ENCODE results near the gene TGM2. TPM values are rescaled to one million over a fixed set of nuclear protein-coding genes. Genes with fewer than 3 reads are reported as not detected.

TGM2 gene
- total RNA-seq, 1 experiment from 2014 or later = 1.5 TPM

DNA sequence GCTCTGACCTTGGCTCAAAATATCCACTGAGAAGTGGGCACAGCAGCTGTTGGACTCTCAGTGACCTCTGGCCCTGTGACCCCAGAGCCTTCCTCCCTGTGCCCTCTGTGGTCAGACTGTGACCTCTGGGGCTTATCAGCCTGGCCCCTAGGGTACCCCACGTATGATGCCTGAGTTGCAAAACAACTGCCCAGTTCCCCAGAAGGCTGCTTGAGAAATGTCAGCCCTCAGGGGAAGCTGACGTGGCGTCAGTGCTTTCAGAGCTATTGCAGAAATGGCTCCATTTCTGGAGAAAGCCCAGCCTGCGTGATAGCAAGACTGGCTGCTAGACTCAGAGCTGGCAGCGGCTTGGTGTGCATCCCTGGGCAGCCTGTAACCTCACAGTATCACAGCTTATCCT is 31.5 kb upstream of the TGM2 start:
- H3K27me3 Mint-ChIP-seq (ENCODE audit: insufficient read depth, unreplicated experiment) = no peaks in the 10 kb centered on the region
- intact Hi-C loops (cut with micrococcal nuclease) = no loop called here
- no TSS peak for BruUV-seq (replicated peaks)
- no peaks in the 10 kb centered on the region for H3K36me3 Mint-ChIP-seq (ENCODE audit: insufficient read depth, unreplicated experiment)
- H3K4me3 Mint-ChIP-seq (ENCODE audit: unreplicated experiment) = no peak overlapping the region
- DNase-seq (ENCODE audit: unreplicated experiment) = peak; percentile 82
- ChIA-PET POLR2A (interaction anchor here (0.6 to 3.8 kb wide), 22 partner anchors 8 to 163 kb away, joined by 3 to 20 read pairs (median 4); partner anchors contain the start of genes RPRD1B and TTI1), CTCF (interaction anchor here (0.9 to 11.8 kb wide), 9 partner anchors 9 to 147 kb away, joined by 3 to 198 read pairs (median 4); partner anchors contain the start of gene TGM2)
- peak overlapping the region; percentile 3 for H3K27ac Mint-ChIP-seq (ENCODE audit: low read depth, unreplicated experiment)
- H3K4me1 Mint-ChIP-seq (ENCODE audit: insufficient read depth, unreplicated experiment) = peaks cover 39% of the 10 kb centered on the region
- TF ChIP-seq, protein P1, sequence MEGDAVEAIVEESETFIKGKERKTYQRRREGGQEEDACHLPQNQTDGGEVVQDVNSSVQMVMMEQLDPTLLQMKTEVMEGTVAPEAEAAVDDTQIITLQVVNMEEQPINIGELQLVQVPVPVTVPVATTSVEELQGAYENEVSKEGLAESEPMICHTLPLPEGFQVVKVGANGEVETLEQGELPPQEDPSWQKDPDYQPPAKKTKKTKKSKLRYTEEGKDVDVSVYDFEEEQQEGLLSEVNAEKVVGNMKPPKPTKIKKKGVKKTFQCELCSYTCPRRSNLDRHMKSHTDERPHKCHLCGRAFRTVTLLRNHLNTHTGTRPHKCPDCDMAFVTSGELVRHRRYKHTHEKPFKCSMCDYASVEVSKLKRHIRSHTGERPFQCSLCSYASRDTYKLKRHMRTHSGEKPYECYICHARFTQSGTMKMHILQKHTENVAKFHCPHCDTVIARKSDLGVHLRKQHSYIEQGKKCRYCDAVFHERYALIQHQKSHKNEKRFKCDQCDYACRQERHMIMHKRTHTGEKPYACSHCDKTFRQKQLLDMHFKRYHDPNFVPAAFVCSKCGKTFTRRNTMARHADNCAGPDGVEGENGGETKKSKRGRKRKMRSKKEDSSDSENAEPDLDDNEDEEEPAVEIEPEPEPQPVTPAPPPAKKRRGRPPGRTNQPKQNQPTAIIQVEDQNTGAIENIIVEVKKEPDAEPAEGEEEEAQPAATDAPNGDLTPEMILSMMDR (IDR thresholded peaks at IDR 0.05; ENCODE audit: unreplicated experiment) = no peak
- H3K9me3 Mint-ChIP-seq (ENCODE audit: unreplicated experiment) = no peaks in the 10 kb centered on the region

DNA sequence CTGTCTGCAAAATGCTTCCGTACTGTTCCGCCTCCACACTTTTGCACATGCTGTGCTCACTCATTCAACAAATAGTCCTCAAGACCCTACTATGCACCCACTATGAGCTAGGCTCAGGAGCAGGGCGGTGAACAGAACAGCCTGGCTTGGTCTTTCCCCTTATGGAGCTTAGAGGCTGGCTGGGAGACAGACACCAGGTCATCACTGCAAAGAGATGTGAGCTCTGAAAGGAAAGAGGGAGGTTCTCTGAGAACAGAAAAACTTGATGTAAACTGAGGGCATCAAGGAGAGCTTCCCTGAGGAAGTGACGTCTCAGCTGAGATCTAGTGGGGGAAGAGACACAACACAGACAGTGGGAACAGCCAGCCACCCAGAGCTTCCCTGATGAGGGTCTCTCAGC is 31.0 kb upstream of the TGM2 start:
- peaks cover 35% of the 10 kb centered on the region for H3K4me1 Mint-ChIP-seq (ENCODE audit: insufficient read depth, unreplicated experiment)
- CTCF ChIA-PET = interaction anchor here (0.8 to 11.8 kb wide), 11 partner anchors 8 to 146 kb away, joined by 3 to 198 read pairs (median 4); partner anchors contain the start of gene TGM2
- H3K27ac Mint-ChIP-seq (ENCODE audit: low read depth, unreplicated experiment) = peak overlapping the region; percentile 3
- no peak for DNase-seq (ENCODE audit: unreplicated experiment)
- intact Hi-C loops (cut with micrococcal nuclease) = no loop called here
- no peaks in the 10 kb centered on the region for H3K9me3 Mint-ChIP-seq (ENCODE audit: unreplicated experiment)
- no TSS peak for BruUV-seq (replicated peaks)
- POLR2A ChIA-PET = interaction anchor here (0.6 to 3.8 kb wide), 20 partner anchors 9 to 162 kb away, joined by 3 to 20 read pairs (median 4); partner anchors contain the start of genes RPRD1B and TTI1
- no peaks in the 10 kb centered on the region for H3K27me3 Mint-ChIP-seq (ENCODE audit: insufficient read depth, unreplicated experiment)
- no peaks in the 10 kb centered on the region for H3K36me3 Mint-ChIP-seq (ENCODE audit: insufficient read depth, unreplicated experiment)
- H3K4me3 Mint-ChIP-seq (ENCODE audit: unreplicated experiment) = no peak overlapping the region
- TF ChIP-seq, protein P1 (IDR thresholded peaks at IDR 0.05; ENCODE audit: unreplicated experiment) = no peak

DNA sequence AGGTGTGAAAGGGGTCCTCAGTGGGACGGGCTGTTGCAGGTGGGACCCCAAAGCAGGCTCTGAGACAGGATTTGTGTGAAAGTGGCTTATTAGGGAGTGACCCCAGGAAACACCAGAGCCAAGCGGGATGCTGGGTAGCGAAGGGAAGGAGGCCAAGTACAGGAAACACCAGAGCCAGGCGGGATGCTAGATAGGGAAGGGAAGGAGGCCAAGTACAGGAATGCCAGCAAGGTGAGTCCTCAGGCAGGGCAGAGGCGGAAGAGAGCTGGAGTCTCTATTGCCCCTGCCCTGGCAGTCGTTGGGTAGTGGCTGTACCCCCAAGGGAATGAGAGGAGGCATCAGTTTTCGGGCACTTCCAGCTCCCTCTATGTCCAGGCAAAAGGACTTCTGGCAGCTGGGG is 30.5 kb upstream of the TGM2 start:
- H3K27me3 Mint-ChIP-seq (ENCODE audit: insufficient read depth, unreplicated experiment) = no peaks in the 10 kb centered on the region
- intact Hi-C loops (cut with micrococcal nuclease) = no loop called here

DNA sequence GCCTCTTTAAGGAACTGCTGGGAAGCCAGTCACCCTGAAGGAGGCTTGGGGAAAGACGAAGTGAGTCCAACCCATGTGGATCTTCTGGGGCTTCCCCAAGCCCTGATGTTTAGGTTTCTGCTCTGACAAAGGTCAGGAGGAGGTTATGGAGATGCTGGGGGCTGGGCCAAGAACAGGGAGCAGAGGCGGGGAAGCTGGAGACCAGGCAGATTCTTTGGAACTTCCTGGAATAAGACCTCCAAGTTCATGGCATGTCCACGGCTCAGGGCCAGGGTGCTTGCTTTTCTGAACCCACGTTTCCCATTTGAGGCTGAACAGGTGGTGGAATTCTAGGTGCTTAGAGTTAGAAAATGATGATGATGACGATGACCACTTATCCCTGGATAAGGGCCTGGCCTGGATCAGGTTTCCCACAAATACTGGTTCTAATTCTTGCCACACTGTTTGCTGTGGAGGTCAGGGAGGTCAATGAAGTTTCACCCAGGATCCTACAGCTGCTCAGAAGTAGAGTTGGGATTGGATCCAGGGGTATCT is 30.0 kb upstream of the TGM2 start:
- no peak for DNase-seq (ENCODE audit: unreplicated experiment)
- POLR2A ChIA-PET = interaction anchor here (1.3 to 1.5 kb wide), 2 partner anchors 11 to 55 kb away, joined by 3 read pairs; no protein-coding TSS in a partner anchor
- H3K27me3 Mint-ChIP-seq (ENCODE audit: insufficient read depth, unreplicated experiment) = no peaks in the 10 kb centered on the region
- no peak overlapping the region for H3K4me3 Mint-ChIP-seq (ENCODE audit: unreplicated experiment)
- H3K9me3 Mint-ChIP-seq (ENCODE audit: unreplicated experiment) = no peaks in the 10 kb centered on the region
- H3K36me3 Mint-ChIP-seq (ENCODE audit: insufficient read depth, unreplicated experiment) = no peaks in the 10 kb centered on the region
- peaks cover 35% of the 10 kb centered on the region for H3K4me1 Mint-ChIP-seq (ENCODE audit: insufficient read depth, unreplicated experiment)
- TF ChIP-seq, protein P1 (IDR thresholded peaks at IDR 0.05; ENCODE audit: unreplicated experiment) = no peak
- BruUV-seq (replicated peaks) = no TSS peak
- CTCF ChIA-PET = interaction anchor here (0.6 to 11.8 kb wide), 9 partner anchors 21 to 121 kb away, joined by 3 to 198 read pairs (median 7); partner anchors contain the start of gene TGM2
- no peak overlapping the region for H3K27ac Mint-ChIP-seq (ENCODE audit: low read depth, unreplicated experiment)
- intact Hi-C loops (cut with micrococcal nuclease) = no loop called here

More for the DNA sequence above, 30.5 kb upstream of the TGM2 start:
- BruUV-seq (replicated peaks) = no TSS peak
- TF ChIP-seq, protein P1 (IDR thresholded peaks at IDR 0.05; ENCODE audit: unreplicated experiment) = no peak
- H3K4me3 Mint-ChIP-seq (ENCODE audit: unreplicated experiment) = no peak overlapping the region
- no peaks in the 10 kb centered on the region for H3K36me3 Mint-ChIP-seq (ENCODE audit: insufficient read depth, unreplicated experiment)
- CTCF ChIA-PET = interaction anchor here (0.6 to 11.8 kb wide), 12 partner anchors 8 to 146 kb away, joined by 3 to 198 read pairs (median 4); partner anchors contain the start of gene TGM2
- POLR2A ChIA-PET = interaction anchor here (0.9 to 3.8 kb wide), 10 partner anchors 8 to 162 kb away, joined by 3 to 20 read pairs (median 4); partner anchors contain the start of genes RPRD1B and TTI1
- peak; percentile 41 for DNase-seq (ENCODE audit: unreplicated experiment)
- no peaks in the 10 kb centered on the region for H3K9me3 Mint-ChIP-seq (ENCODE audit: unreplicated experiment)
- peaks cover 35% of the 10 kb centered on the region for H3K4me1 Mint-ChIP-seq (ENCODE audit: insufficient read depth, unreplicated experiment)
- H3K27ac Mint-ChIP-seq (ENCODE audit: low read depth, unreplicated experiment) = no peak overlapping the region

All from MCF 10A (cell line).